T-cell (primary cell): Measurements from ENCODE around the gene MAN2B1. TPM values are rescaled to one million over a fixed set of nuclear protein-coding genes. Genes with fewer than 3 reads are reported as not detected.
A peak's percentile ranks its signal among the peaks of the same experiment; 100 is the strongest.

Experiments used
- ATAC-seq, 4 experiments: fragments of 200-7000 bp in 3 of 4; fragments of 150-1000 bp in 1 of 4; cut with Tn5 transposase; replicated peaks in 1 of 4; 1 replicate in 3 of 4; 2 replicates in 1 of 4; pipeline ENCODE4 v1.10.0; 2021; ENCODE audit warnings: moderate library complexity in 3 of 4, mild to moderate bottlenecking in 2 of 4, moderate number of reproducible peaks in 1 of 4
- CTCF ChIA-PET, 2 donors: fragments of 300-600 bp; sonication (Branson Sonifier 250); formaldehyde crosslinking; loops; one replicate each; lab custom pipeline; 2022; ENCODE audit warnings: antibody characterized with exemption in 2 of 2; lab: Charles Lee
- POLR2A ChIA-PET, 2 donors: fragments of 300-600 bp; sonication (Branson Sonifier 250); formaldehyde crosslinking; loops; one replicate each; lab custom pipeline; 2022; ENCODE audit warnings: antibody characterized with exemption in 2 of 2; lab: Charles Lee
- DNase-seq, 35 experiments: peaks; one replicate each; pipeline versions ENCODE4 v3.0.0 to v3.0.0-alpha.2; 2013 to 2023
- H3K27ac ChIP-seq: one replicate; pipeline ENCODE4 v1.5.1; 2013; ENCODE audit warnings: low read length
- H3K27me3 ChIP-seq, 2 experiments: replicated peaks in 1 of 2; 1 replicate in 1 of 2; 2 replicates in 1 of 2; pipeline versions ENCODE4 v1.6.1 to v1.7.0; 2013; ENCODE audit warnings: low read length in 1 of 2, mixed read lengths in 1 of 2; ENCODE audit not compliant: control insufficient read depth in 2 of 2, insufficient read depth in 2 of 2; ENCODE audit errors: extremely low read depth in 1 of 2
- H3K36me3 ChIP-seq, 2 donors: 1 replicate in 1 of 2; 2 replicates in 1 of 2; pipeline versions ENCODE4 v1.6.1 to v1.7.0; 2013; ENCODE audit warnings: low read length in 1 of 2; ENCODE audit not compliant: control insufficient read depth in 2 of 2, insufficient read depth in 1 of 2; ENCODE audit errors: extremely low read depth in 1 of 2
- H3K4me1 ChIP-seq, 2 experiments: 1 replicate in 1 of 2; 2 replicates in 1 of 2; pipeline versions ENCODE4 v1.6.1 to v1.7.0; 2013; ENCODE audit warnings: low read length in 2 of 2, mixed read lengths in 1 of 2; ENCODE audit not compliant: insufficient read depth in 2 of 2, control insufficient read depth in 1 of 2; ENCODE audit errors: extremely low read depth in 1 of 2
- H3K4me3 ChIP-seq, 2 donors: 1 replicate in 1 of 2; 2 replicates in 1 of 2; pipeline versions ENCODE4 v1.5.1 to v1.7.0; 2013; ENCODE audit warnings: mild to moderate bottlenecking in 2 of 2, low read length in 1 of 2, moderate library complexity in 1 of 2; ENCODE audit not compliant: control insufficient read depth in 1 of 2; ENCODE audit errors: extremely low read depth in 1 of 2
- H3K9me3 ChIP-seq: 2 replicates; pipeline ENCODE4 v1.7.0; 2013
- H3K27ac Mint-ChIP-seq, 2 donors: one replicate each; pipeline ENCODE4 v1.8.0; 2020 to 2021; ENCODE audit warnings: mild to moderate bottlenecking in 2 of 2, mixed read lengths in 2 of 2
- H3K27me3 Mint-ChIP-seq, 2 donors: one replicate each; pipeline ENCODE4 v1.8.0; 2021 to 2022; ENCODE audit warnings: mixed read lengths in 2 of 2
- H3K36me3 Mint-ChIP-seq: one replicate; pipeline ENCODE4 v1.8.0; 2021; ENCODE audit warnings: mixed read lengths
- H3K4me1 Mint-ChIP-seq, 3 donors: one replicate each; pipeline ENCODE4 v1.8.0; 2020 to 2022; ENCODE audit warnings: mixed read lengths in 3 of 3, mild to moderate bottlenecking in 1 of 3
- H3K4me3 Mint-ChIP-seq, 3 donors: one replicate each; pipeline ENCODE4 v1.8.0; 2020 to 2022; ENCODE audit warnings: mild to moderate bottlenecking in 3 of 3, mixed read lengths in 3 of 3, moderate library complexity in 3 of 3
- H3K9me3 Mint-ChIP-seq, 3 donors: one replicate each; pipeline ENCODE4 v1.8.0; 2020 to 2022; ENCODE audit warnings: mixed read lengths in 3 of 3
- WGBS: methylation state at CpG from one replicate; pipeline ENCODE4 v1.1.5; 2013; ENCODE audit warnings: missing lambda C conversion rate; ENCODE audit not compliant: insufficient coverage; 5-methylcytosine and 5-hydroxymethylcytosine counted together
- total RNA-seq, 35 experiments: library from RNA in 6 of 35; stranded (reverse) in 6 of 35; fragments of 120-200 nt in 1 of 35; gene quantifications; one replicate each; pipeline versions ENCODE4 v1.2.1 to v1.2.4 and lab custom pipeline; 2013 to 2026

Gene MAN2B1
- total RNA-seq, 5 donors from 2014 or later (not counting 1 experiment from before 2014, with no cell fraction given), result 96.0 to 159 (median 149) TPM

- WGBS, result 0% methylated on average over 1 of the region's 10 CpGs
- Histone ChIP-seq H3K4me1 (peaks cover 23 to 58% of the 10 kb centered on the region in 2 experiments), H3K9me3 (no peaks in the 10 kb centered on the region), H3K27me3 (no peaks in the 10 kb centered on the region), H3K27ac (peak overlapping the region; percentile 95), H3K36me3 (peaks cover 0 to 23% of the 10 kb centered on the region in 2 donors), H3K4me3 (peak overlapping the region; percentile 98 to 100)
- Mint-ChIP-seq H3K4me1 (peaks cover 49 to 56% (median 54%) of the 10 kb centered on the region in 3 donors), H3K36me3 (peaks cover 15% of the 10 kb centered on the region), H3K27me3 (no peaks in the 10 kb centered on the region), H3K4me3 (peak overlapping the region; percentile 99 to 100 (median 99)), H3K9me3 (no peaks in the 10 kb centered on the region), H3K27ac (peak overlapping the region; percentile 98 to 99)
- ChIA-PET POLR2A (interaction anchor here in 1 of 2 donors (0.7 kb wide), 1 partner anchor 22 kb away, joined by 6 read pairs; no protein-coding TSS in a partner anchor), CTCF (interaction anchor here in 1 of 2 donors (2.0 kb wide), 1 partner anchor 29 kb away, joined by 11 read pairs; no protein-coding TSS in a partner anchor)
- ATAC-seq (no peak), DNase-seq (no peak)
Measured at GRCh38 chr19:12611361-12611699, 55.2 kb downstream of the MAN2B1 start.

GRCh38 chr19:12610540-12611360 is 55.8 kb downstream of the MAN2B1 start, which contains the start of the genes ZNF490 and ZNF791:
ZNF490 (minus strand) TSS chr19:12610813; CDS start chr19:12610680, 133 bp downstream.
ZNF791 (plus strand) TSS chr19:12610920; CDS start chr19:12611080, 160 bp downstream.
- Histone ChIP-seq H3K36me3 (peaks cover 0 to 18% of the 10 kb centered on the region in 2 donors), H3K27me3 (no peaks in the 10 kb centered on the region), H3K27ac (peak within 1 kb of the TSS; percentile 95), H3K4me1 (peaks cover 20 to 56% of the 10 kb centered on the region in 2 experiments), H3K9me3 (no peaks in the 10 kb centered on the region), H3K4me3 (peak within 1 kb of the TSS; percentile 98 to 100)
- peaks cover 43 to 50% (median 48%) of the 10 kb centered on the region in 3 donors for H3K4me1 Mint-ChIP-seq
- DNase-seq, result peak; percentile 88 to 99 (median 96)
- H3K36me3 Mint-ChIP-seq, result peaks cover 10% of the 10 kb centered on the region
- H3K4me3 Mint-ChIP-seq, result peak within 1 kb of the TSS; percentile 99 to 100 (median 99)
- WGBS, result under 1% methylated on average over 52 of the region's 61 CpGs
- H3K27ac Mint-ChIP-seq, result peak within 1 kb of the TSS; percentile 98 to 99
- ChIA-PET CTCF (interaction anchor here in 1 of 2 donors (0.6 to 2.0 kb wide), 2 partner anchors 29 to 1893 kb away, joined by 5 to 11 read pairs; no protein-coding TSS in a partner anchor), POLR2A (interaction anchor here in 1 of 2 donors (0.6 to 0.7 kb wide), 2 partner anchors 23 to 126 kb away, joined by 5 to 6 read pairs; partner anchors contain the start of gene GET3)
- no peaks in the 10 kb centered on the region for H3K9me3 Mint-ChIP-seq
- no peaks in the 10 kb centered on the region for H3K27me3 Mint-ChIP-seq
- peak; percentile 85 to 95 (median 92) for ATAC-seq

GRCh38 chr19:12607631-12608030 is 58.9 kb downstream of the MAN2B1 start:
- no peak overlapping the region for H3K27ac ChIP-seq
- Mint-ChIP-seq H3K27ac (no peak overlapping the region), H3K4me1 (peaks cover 31 to 40% (median 37%) of the 10 kb centered on the region in 3 donors), H3K27me3 (no peaks in the 10 kb centered on the region), H3K36me3 (peaks cover 6% of the 10 kb centered on the region), H3K4me3 (no peak overlapping the region), H3K9me3 (no peaks in the 10 kb centered on the region)
- POLR2A ChIA-PET, result no interaction called here
- H3K36me3 ChIP-seq, result peaks cover 0 to 20% of the 10 kb centered on the region in 2 donors
- 100% methylated on average over 2 of the region's 3 CpGs for WGBS
- no peak for DNase-seq
- no peaks in the 10 kb centered on the region for H3K27me3 ChIP-seq
- H3K4me3 ChIP-seq, result no peak overlapping the region
- H3K9me3 ChIP-seq, result no peaks in the 10 kb centered on the region
- CTCF ChIA-PET, result no interaction called here
- peaks cover 11 to 42% of the 10 kb centered on the region in 2 experiments for H3K4me1 ChIP-seq
- ATAC-seq, result no peak

- H3K4me3 Mint-ChIP-seq, result no peak overlapping the region
- no peak overlapping the region for H3K27ac ChIP-seq
- no peak overlapping the region for H3K4me3 ChIP-seq
- no peaks in the 10 kb centered on the region for H3K27me3 Mint-ChIP-seq
- no peak overlapping the region for H3K27ac Mint-ChIP-seq
- CTCF ChIA-PET, result interaction anchor here in 1 of 2 donors (0.7 kb wide), 1 partner anchor 807 kb away, joined by 3 read pairs; no protein-coding TSS in a partner anchor
- H3K9me3 Mint-ChIP-seq, result no peaks in the 10 kb centered on the region
- H3K36me3 ChIP-seq, result peaks cover 0 to 20% of the 10 kb centered on the region in 2 donors
- DNase-seq, result no peak
- no CpG with 5 or more reads among the region's 1 CpG for WGBS
- H3K4me1 Mint-ChIP-seq, result peaks cover 30 to 39% (median 33%) of the 10 kb centered on the region in 3 donors
- POLR2A ChIA-PET, result no interaction called here
- no peaks in the 10 kb centered on the region for H3K9me3 ChIP-seq
- H3K4me1 ChIP-seq, result peaks cover 11 to 35% of the 10 kb centered on the region in 2 experiments
- no peak for ATAC-seq
- H3K27me3 ChIP-seq, result no peaks in the 10 kb centered on the region
- peaks cover 6% of the 10 kb centered on the region for H3K36me3 Mint-ChIP-seq
Measured at GRCh38 chr19:12606796-12607195, 59.7 kb downstream of the MAN2B1 start.

- no peak overlapping the region for H3K4me3 ChIP-seq
- ChIA-PET POLR2A (interaction anchor here (0.5 to 0.7 kb wide), 4 partner anchors 17 to 1007 kb away, joined by 3 to 13 read pairs (median 6); no protein-coding TSS in a partner anchor), CTCF (interaction anchor here in 1 of 2 donors (0.6 to 1.1 kb wide), 4 partner anchors 10 to 479 kb away, joined by 3 to 5 read pairs (median 4); no protein-coding TSS in a partner anchor)
- no CpG with 5 or more reads among the region's 1 CpG for WGBS
- H3K27ac ChIP-seq, result no peak overlapping the region
- peaks cover 10 to 22% (median 11%) of the 10 kb centered on the region in 3 donors for H3K4me1 Mint-ChIP-seq
- H3K27ac Mint-ChIP-seq, result peak overlapping the region in 1 of 2 donors; percentile 22
- H3K9me3 Mint-ChIP-seq, result no peaks in the 10 kb centered on the region
- ATAC-seq (peak; percentile 70 to 99 (median 76)), DNase-seq (peak in 28 of 35 experiments; percentile 10 to 70 (median 34))
- no peaks in the 10 kb centered on the region for H3K27me3 ChIP-seq
- no peaks in the 10 kb centered on the region for H3K27me3 Mint-ChIP-seq
- peaks cover 4 to 14% of the 10 kb centered on the region in 2 experiments for H3K4me1 ChIP-seq
- peaks cover 12% of the 10 kb centered on the region for H3K36me3 Mint-ChIP-seq
- peaks cover 0 to 21% of the 10 kb centered on the region in 2 donors for H3K36me3 ChIP-seq
- H3K9me3 ChIP-seq, result no peaks in the 10 kb centered on the region
- H3K4me3 Mint-ChIP-seq, result peak overlapping the region in 1 of 3 donors; percentile 34
Measured at GRCh38 chr19:12603714-12604113, 62.8 kb downstream of the MAN2B1 start.

GRCh38 chr19:12597594-12597993 is 68.9 kb downstream of the MAN2B1 start:
- no peak overlapping the region for H3K4me3 ChIP-seq
- Mint-ChIP-seq H3K36me3 (peaks cover 29% of the 10 kb centered on the region), H3K27ac (no peak overlapping the region), H3K9me3 (no peaks in the 10 kb centered on the region), H3K27me3 (no peaks in the 10 kb centered on the region), H3K4me3 (no peak overlapping the region), H3K4me1 (peaks cover 0 to under 1% (median 0%) of the 10 kb centered on the region in 3 donors)
- H3K4me1 ChIP-seq, result no peaks in the 10 kb centered on the region
- no peaks in the 10 kb centered on the region for H3K27me3 ChIP-seq
- DNase-seq (no peak), ATAC-seq (no peak)
- POLR2A ChIA-PET, result no interaction called here
- WGBS, result 80% methylated on average over 1 of the region's 11 CpGs
- CTCF ChIA-PET, result no interaction called here
- H3K36me3 ChIP-seq, result peaks cover 0 to 18% of the 10 kb centered on the region in 2 donors
- H3K9me3 ChIP-seq, result no peaks in the 10 kb centered on the region
- H3K27ac ChIP-seq, result no peak overlapping the region
